DMS 273 (cell line): Measurements from ENCODE around the gene COX5A.
A peak's percentile ranks its signal among the peaks of the same experiment; 100 is the strongest.
"Not testable (repeated sequence)": the region's sequence is repeated elsewhere in the genome, so short reads cannot be mapped to it uniquely, and the experiment has no call there.

Source experiments
- DNase-seq: peaks from one replicate; lab custom pipeline; 2025; ENCODE audit not compliant: unreplicated experiment; lab: John Stamatoyannopoulos, UW

Gene COX5A

GRCh38 chr15:74955796-74956647 lies 18.1 kb upstream of the COX5A start:
- DNase-seq: peak; percentile 75

DNA sequence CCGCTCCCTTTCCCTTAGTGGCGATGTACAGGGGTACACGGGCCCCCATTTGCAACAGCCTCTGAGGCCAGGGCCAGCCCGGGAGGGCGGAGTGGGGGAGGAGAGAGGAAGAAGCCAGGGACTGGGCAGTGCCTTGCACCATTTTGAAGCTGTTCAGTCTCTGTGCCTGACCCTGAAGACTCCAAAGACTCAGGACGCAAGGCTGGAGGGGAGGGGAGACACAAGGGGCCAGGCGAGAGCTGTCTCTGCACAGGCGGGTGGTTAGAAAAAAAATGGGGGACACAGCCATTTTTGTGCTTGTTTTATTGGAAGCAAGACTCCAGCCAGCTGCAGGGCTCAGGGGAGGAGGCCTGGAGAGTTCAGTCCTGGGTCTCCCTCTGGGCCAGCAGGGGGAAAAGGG lies 17.1 kb upstream of the COX5A start:
- DNase-seq: peak; percentile 41

GRCh38 chr15:74954515-74954914 lies 16.6 kb upstream of the COX5A start:
- peak; percentile 76 for DNase-seq

- DNase-seq: no peak
Observed at GRCh38 chr15:74951006-74951405, 13.1 kb upstream of the COX5A start.

GRCh38 chr15:74950078-74950908 lies 12.4 kb upstream of the COX5A start:
- DNase-seq: peak; percentile 85

DNA sequence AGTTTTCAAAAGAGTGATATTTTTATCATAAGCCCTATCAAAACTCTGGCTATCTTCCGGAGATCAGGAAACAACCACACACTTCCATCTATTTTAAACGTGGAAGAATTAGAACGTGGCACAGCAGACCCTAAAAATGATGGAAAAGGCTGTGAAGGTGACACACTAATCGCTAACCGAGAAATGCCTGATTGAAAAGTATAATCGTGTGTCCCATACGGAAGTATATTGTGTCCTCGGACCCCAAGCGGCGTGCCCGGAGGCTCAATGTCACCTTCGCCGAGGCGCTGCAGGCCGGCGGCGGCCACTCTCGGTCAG lies 642 bp downstream of the COX5A start:
- peak; percentile 55 for DNase-seq

- DNase-seq: peak; percentile 34
Observed at GRCh38 chr15:74935193-74935592, 2.7 kb downstream of the COX5A start.

DNA sequence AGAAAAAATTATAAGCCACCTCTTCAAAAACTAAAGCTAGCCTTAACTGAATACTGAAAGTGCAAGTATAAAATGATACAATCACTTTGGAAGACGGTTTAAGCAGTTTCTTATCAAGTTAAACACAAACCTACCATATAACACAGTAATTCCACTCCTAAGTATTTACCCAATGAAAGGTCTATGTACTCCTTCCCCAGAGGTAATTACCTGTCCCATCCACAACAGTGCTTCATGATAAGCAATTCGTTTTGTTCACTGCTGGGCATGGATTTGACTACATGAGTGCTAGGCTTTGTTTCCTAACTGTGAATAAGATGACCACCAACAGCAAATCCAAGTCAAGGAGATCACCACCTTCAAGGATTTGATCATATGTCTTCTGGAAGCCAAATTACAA lies 4.3 kb downstream of the COX5A start:
- DNase-seq: no peak

DNA sequence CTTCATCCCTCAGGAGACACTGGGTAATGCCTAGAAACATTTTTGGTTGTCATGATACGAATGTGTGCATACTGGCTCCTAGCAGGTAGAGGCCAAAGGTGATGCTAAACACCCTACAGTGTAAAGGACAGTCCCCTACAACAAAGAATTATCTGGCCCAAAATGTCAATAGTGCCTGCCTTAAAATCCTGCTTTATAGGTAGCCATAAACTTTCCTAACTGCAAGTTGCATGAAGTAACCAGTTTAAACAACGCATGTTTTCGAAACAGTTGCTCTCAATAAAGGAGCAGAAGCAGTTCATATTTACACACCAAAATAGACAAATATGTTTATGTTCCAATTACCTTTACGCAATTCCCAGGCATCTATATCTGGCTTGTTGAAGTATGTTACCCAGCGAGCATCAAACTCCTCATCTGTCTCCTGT lies 9.1 kb downstream of the COX5A start:
- no peak for DNase-seq

GRCh38 chr15:74924525-74924924 lies 13.3 kb downstream of the COX5A start:
- no peak for DNase-seq

DNA sequence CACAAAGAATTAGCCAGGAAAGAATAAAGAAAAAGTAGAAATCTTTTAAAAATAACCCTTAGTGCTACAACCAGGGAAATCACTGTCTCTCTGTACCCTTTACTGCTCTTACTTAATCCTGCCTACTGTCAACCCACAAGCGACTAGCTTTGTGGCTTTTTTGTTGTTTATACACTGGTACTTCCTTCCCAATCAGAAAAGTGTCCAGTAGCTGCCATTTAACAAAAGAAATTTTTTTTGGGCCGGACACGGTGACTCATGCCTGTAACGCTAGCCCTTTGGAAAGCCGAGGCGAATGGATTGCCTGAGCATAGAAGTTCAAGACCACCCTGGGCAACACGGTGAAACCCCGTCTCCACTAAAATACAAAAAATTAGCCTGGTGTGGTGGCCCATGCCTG lies 17.4 kb downstream of the COX5A start:
- no peak for DNase-seq

- DNase-seq: no peak
Observed at GRCh38 chr15:74917676-74918075, 20.2 kb downstream of the COX5A start.

DNA sequence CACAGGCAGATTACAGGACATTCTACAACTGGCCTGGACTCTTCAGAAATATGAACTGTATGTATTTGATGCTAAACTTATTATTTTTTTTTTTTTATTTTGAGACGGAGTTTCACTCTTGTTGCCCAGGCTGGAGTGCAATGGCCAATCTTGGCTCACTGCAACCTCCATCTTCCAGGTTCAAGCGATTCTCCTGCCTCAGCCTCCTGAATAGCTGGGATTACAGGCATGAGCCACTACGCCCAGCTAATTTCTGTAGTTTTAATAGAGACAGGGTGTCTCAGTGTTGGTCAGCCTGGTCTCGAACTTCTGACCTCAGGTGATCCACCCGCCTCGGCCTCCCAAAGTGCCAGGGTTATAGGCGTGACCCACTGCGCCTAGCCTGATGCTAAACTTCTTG lies 24.1 kb downstream of the COX5A start:
- not testable (repeated sequence) for DNase-seq

DNA sequence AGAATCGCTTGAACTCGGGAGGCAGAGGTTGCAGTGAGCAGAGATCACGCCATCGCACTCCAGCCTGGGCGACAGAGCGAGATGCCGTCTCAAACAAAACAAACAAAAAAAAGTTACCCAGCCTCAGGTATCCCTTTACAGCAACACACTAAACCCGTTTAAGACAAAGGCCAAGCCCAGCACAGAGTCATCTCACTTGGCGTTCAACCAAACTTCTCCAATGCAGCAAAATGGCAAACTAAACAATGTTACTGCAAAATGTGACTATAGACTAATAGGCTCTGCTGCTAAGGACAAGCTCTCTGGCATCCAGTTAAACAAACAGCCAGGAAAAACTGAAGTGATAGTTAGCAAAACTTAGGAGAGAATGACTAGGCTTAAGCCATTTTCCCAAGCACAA lies 24.8 kb downstream of the COX5A start:
- DNase-seq: no peak

GRCh38 chr15:74908635-74909034 lies 29.2 kb downstream of the COX5A start:
- DNase-seq: no peak

DNA sequence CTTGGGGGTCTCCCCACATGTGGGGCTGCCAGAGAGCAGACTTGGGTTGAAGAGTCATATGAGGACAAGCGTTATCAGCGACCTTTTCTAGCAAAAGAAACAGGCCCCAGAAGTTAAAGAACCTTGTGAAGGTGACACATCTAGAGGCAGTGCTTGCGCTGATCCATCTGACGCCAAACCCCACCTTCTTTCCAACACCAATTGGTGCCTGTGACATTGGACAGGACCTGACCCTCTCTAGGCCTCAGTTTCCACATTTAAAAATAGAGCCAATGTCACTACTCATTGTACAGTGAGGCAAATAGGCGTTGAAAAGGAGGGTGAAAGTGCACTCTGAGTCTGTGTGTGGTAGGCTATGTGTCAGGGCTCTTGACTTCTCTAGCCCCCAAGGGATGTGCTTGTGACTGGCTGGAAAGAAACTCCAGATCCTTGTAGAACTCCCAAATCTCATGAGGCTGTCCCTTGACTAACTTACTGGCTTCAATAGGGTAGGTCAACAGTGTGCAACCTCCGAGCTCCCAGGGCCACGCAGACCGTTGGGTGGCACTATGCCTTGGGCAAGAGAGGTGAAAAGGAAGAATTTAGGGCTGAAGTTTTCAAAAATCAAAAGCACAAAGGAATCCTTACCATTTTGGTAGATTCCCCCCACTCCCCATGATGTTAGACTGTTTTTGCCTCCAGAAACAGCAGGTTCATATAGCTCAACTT lies 30.6 kb downstream of the COX5A start:
- DNase-seq: peak; percentile 30

GRCh38 chr15:74906450-74907162 lies 31.3 kb downstream of the COX5A start, which contains the start of gene FAM219B:
TSS of gene FAM219B (minus strand) at chr15:74906851. CDS start at chr15:74906800, 51 bp downstream.
- peak; percentile 92 for DNase-seq

GRCh38 chr15:74906067-74906449 lies 31.8 kb downstream of the COX5A start:
- no peak for DNase-seq

DNA sequence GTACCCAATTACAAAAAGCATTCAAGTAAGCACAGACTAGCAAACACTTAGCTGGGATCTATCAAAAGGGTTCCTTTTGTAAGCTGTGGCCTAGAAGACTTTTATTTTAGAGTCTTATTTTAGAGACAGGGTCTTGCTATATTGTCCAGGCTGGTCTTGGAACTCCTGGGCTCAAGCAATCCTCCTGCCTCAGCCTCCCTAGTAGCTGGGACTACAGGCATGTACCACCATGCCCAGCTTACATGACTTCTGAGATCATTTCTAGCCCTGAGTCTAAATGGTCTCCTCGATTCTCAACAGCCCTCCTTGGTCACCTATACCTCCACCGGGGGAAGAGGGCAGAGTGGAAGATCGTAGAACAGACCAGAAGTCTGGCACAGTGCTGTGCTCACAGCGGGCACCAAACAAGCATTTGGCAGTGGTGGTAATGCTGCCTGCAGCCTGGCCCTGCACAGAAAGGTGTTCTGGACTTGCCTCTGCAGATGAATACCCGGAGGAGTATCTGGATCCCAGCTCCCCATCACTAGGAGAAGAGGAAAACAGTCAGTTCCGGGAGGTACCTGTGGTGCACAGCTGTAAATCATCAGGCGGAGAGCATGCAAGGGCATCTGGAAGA lies 33.6 kb downstream of the COX5A start:
- DNase-seq: no peak

- no peak for DNase-seq
Observed at GRCh38 chr15:74903676-74904075, 34.2 kb downstream of the COX5A start.
